Stimulated activated CD8-positive, alpha-beta memory T cell treated with anti-CD3 and anti-CD28 coated beads, Interleukin-12 subunit alpha, Interleukin-12 subunit beta, amount 100 ng/mL, for 1 hour (primary cell): ENCODE data around the gene FMO1.
"Not testable (repeated sequence)": the region's sequence is repeated elsewhere in the genome, so short reads cannot be mapped to it uniquely, and the experiment has no call there.

ENCODE experiments used
- DNase-seq: peaks from one replicate; pipeline ENCODE4 v3.0.0-alpha.2; 2020; ENCODE audit warnings: low read depth

The FMO1 gene

DNA sequence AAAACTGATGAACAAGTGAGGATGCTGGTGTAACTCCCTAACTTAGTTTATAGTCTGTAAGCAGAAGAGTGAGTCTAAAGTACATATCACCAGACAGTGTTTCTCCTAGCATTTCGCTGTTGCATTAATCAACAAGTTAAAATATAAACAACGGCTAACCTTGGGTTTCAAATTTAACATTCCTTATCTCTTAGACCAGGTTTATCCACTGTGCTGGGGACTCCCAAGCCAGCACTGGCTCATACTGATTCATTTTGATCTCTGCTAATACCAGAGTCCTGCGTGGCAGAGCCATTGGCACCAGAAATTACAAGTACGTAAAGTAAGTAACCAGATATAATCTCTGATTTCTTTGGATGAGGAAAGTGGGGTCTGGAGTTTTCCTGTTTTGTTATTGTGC lies at the start of gene FMO1:
FMO1 (plus strand) TSS at position 193 of the 400 bp plus-strand sequence. CDS start 9,594 bp downstream, outside the sequence.
- DNase-seq: no peak

DNA sequence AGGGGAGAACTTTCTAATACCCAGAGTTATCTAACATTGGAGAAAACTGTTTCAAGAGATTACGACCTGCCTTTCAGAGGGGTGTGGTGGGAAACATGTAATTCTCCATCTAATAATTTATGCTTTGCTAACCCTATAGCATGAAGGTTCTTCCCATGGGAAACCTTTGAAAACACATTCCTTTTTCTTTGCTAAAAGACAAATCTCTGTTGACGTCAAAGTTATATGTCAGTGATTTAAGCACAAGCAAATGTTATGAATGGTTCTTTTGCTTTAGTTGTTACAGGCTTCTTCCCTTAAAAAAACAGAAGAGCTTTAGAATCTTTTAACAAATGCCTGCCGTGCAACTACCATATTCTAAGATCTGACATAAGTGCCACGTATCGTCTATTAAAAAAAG lies 44.0 kb upstream of the FMO1 start:
- DNase-seq: no peak

DNA sequence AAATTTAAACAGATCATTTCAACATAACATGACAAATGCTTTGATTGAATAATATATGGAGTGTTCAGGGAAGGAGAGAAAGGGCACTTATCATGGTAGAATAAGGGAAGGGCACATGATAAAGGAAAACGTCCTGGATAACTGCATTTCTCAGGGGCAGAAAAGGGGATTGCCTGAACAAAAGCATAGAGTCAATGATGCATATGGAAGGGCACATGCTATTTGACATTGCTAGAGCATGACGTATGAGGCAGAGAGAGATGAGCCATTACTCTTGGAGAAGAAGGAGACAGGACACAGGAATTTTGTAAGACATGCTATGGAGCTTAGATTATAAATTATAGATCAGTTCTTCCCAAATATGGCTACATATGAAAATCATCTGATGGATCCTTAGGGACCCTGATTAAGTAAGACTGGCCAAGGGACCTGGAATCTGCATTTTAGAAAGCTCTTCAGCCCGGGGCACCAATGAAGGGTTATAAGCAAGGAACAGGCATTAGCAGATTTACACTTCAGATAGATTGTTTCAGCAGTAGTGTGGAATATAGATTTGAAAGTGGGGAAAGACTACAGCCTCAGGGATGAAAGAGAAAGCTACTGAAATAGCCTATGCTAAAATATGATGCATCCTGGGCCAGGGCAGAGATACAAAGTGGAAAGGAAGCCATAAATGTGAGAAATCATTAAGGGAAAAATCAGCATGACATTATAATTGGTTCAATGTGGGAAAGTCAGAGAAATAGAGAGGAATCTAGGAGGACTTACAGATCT lies 41.9 kb upstream of the FMO1 start:
- no peak for DNase-seq

DNA sequence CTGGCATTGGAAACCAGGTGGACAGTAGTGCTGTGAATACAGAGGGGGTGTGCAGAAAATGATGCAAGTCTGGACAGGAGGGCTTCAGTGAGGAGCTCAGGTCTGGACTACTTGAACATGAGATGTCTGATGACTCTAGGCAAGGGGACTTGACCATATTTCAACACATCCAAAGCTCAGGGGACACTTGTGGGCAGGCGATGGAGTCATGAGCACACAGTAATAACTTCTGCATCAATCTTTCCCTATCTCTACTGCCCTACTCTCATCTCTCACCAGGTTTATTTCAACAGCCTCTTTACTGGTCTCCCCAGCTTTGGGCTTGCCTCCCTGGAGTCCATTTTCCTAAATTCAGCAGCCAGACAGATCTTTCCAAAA lies 41.3 kb upstream of the FMO1 start:
- no peak for DNase-seq

DNA sequence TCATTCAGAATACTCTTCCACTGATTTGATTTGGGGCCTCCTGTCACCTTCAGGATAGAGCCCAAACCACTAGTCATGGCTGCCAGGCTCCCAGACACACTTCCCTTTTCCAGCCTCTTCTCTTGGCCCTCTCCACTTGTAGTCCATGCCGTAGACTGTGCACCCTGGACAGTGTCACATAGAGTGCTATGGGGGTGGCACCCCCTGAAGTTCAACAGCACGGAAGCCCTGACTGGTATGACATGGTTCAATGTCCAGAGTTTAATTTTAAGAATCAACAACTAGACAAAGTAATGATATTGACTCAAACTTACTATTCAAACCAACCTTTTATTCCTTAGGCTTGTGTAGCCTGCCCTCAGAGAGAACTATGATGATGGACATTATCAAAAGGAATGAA lies 40.9 kb upstream of the FMO1 start:
- DNase-seq: no peak

DNA sequence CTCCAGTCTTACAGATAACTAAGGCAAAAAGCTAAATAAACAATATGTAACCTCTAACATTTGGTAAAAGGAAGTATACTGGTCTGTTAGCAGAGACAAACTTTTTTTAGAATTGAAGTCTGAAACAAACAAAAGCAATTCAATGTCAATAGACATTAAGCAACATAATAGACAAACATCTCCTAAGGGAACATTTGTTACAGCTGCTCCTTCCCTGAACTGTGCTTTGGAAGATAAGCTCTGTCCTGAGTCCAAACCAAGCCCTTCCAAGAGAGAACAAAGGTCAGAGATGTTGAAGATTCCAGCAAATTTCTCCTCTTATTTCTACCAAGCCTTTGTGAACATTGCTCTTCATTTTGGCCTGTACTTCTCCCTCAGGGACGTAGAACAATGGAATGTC lies 37.9 kb upstream of the FMO1 start:
- no peak for DNase-seq

DNA sequence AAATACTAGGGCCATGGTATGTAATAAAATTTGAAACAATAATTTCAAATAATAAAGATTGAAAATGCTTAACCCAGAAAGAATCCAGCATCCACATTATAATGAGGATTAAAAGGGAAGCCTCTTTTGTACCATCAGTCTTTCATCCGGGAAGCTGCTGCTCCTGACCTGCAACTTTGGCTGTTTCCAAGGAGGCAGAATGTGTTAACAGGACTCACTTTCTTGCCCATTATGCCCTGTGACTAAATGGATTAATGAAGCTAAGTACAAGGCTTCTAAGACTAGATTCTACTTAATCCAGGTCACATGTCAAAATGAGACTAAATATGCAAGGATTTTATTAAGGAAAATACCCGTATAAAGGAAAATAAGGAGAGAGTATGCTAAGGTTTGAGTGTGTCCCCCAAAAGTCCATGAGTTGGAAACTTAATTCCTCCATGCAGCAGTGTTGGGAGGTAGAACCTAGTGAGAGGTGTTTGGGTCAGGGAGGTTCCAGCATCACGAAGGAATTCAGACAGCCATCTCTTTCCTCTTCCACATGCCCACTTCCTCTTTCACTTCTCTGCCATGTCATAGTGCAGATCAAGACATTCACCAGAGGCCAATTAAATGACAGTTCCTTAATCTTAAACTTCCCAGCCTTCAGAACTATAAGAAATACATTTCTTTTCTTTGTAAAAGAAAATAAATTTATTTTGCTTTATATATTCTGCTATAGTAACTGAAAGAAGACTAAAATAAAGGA lies 35.5 kb upstream of the FMO1 start:
- no peak for DNase-seq

DNA sequence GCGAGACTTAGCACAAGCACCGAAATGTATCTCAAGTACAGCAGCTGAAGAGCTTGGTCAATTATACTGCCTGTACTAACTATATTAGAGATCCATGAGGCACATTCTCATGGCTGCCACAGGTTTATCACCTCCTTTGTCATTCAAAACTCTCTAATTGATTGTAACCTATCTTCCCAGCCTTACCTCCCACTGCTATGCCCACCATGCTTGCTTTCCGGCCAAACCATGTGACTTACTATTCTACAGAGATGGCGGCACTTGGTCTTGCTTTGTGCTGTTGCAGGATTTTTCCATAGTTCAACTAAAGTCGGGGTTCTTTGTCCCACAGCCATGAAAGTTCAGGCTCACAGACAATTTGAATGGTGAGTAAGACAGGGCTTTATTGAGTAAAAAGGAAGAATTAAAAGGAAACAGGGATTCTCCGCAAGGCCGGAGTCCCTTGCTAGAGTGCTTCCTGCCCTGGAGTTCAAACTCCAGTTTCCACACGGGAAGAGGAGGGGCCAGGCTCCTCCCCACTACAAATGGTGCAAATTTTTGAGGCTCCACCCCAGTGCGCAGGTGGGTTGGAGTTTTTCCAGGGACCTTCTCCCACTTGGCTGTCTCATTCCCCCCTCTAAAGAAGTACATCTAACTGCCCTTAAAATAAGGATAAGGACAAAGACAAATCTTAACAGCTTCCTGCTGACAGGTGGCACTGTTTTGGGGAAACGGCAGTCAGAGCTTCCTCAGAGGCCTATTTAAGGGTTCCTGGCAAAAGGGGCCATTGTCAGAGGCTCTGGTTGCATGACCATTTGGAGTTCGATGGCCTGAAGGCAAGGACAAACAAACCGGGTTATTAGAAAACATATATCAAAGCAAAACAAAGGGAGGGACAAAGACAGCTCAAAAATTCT lies 34.5 kb upstream of the FMO1 start:
- no peak for DNase-seq

GRCh38 chr1:171217658-171218443 lies 30.4 kb upstream of the FMO1 start:
- no peak for DNase-seq

DNA sequence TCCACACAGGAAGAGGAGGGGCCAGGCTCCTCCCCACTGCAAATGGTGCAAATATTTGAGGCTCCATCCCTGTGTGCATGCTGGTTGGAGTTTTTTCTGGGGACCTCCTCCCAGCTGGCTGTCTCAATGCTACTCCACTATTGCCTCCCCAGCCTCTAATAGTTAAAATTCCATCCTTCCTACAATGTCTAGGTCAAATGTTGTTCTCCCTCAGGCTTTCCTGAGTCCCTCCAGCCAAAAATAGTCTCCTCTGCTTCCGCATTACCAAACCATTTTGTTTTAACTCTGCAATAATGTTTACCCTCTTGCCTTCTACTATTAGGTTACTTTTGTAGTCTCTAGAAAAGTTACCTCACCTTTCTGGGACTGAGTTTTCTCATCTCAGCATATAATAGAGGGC lies 29.6 kb upstream of the FMO1 start:
- no peak for DNase-seq

GRCh38 chr1:171219346-171220080 lies 28.8 kb upstream of the FMO1 start:
- no peak for DNase-seq

DNA sequence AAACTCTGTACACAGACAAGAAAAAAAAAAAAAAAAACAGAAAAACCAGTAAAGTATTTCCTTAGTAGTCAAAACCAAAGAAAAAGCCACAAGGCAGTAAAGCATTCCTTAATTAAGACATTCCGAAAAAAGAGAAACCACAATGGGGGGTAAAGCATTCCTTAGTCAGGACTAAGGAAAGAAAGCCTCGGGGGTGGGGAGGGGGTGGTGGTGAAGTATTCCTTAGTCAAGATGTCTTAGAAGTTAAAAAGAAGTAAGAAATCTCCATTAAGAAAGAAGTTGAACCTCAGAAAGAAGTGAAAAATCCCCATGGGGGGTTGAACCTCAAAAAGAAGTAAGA lies 28.2 kb upstream of the FMO1 start:
- DNase-seq: no peak

- no peak for DNase-seq
Observed at GRCh38 chr1:171220581-171221054, 27.7 kb upstream of the FMO1 start.

DNA sequence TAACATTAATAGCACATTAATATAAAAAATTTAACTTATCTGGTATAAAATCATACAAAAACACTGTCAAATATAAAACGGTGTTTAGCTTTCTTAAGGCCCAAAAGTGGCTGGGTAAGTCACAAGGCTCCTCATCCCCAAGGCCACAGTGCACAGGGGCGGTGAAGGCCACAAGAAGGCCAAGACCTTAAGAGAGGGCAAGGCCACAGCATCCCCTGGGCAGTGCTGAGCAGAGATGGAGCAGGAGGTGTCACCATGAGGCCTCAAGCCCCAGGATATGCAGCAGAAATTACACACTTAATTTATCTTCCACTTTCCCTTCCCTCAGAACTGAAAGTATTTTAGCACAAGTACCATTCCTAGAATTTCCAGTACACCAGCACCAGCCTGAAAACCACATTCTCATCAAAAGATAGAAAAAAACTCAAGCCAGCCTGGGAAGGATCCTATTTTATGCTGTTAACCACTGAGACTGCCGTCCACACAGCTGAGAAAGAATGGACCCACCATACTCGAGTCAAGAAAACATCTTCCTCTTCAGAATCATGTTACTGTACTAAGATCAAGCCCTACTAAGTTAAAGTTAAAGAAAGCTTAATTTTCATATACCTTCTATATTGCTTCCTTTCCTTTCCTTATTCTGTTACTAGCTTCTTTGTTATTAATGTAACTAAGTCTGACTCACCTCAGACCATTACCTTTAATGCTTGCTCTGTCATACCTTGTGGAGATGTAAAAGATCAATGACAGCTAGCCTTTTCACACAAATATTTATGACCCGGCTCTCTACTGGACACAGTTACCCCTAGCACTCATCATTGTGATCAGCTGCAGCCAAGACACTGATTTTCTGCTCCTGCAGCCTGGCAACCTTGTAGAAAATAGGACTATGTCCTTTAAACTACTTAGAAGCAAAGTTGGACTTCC lies 26.4 kb upstream of the FMO1 start:
- DNase-seq: no peak

GRCh38 chr1:171222936-171223335 lies 25.4 kb upstream of the FMO1 start:
- no peak for DNase-seq

- not testable (repeated sequence) for DNase-seq
Observed at GRCh38 chr1:171224257-171224656, 24.0 kb upstream of the FMO1 start.

GRCh38 chr1:171226747-171227370 lies 21.4 kb upstream of the FMO1 start:
- DNase-seq: no peak

- no peak for DNase-seq
Observed at GRCh38 chr1:171231326-171231725, 17.0 kb upstream of the FMO1 start.

DNA sequence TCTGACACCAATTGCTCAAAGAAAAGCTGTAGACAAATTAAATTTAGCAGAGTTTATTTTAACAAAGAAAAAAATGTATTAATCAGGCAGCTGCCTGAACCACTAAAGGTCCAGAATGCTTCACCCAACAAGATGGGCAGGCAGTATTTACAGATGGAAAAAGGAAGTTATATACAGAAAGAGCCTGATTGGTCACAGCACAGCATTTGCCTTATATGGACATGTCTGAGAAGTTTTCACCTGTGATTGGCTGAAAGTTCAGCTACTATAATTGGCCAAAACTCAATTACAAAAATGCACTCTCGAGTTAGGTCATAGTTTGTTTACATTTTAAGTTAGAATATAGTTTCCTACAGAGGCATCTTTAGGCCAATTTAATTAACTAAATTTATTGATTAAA lies 15.1 kb upstream of the FMO1 start:
- DNase-seq: no peak
